K562 (cell line): ENCODE measurements around the gene IBA57. TPM values are rescaled to one million over a fixed set of nuclear protein-coding genes. Genes with fewer than 3 reads are reported as not detected.

Experiments used
- ATAC-seq: fragments of 200-7000 bp; cut with Tn5 transposase; 3 replicates; pipeline ENCODE4 v1.9.1; 2020; ENCODE audit warnings: moderate library complexity
- BruUV-seq: library from RNA; stranded (reverse); fragments of 400-500 nt; replicated peaks from 2 replicates; lab custom pipeline; 2021; lab: Mats Ljungman, UMichigan
- CTCF ChIA-PET: fragments of 300-600 bp; formaldehyde crosslinking; extraction: SDS; loops from one replicate; lab custom pipeline; 2021; ENCODE audit warnings: low intra/inter-chr PET ratio; lab: Yijun Ruan, JAX
- POLR2A ChIA-PET: fragments of 300-600, 350-650 bp; sonication (Branson Sonifier 250); formaldehyde crosslinking; extraction: SDS; loops from one replicate; lab custom pipeline; 2021; ENCODE audit warnings: antibody characterized with exemption, inconsistent platforms; lab: Yijun Ruan, JAX
- DNase-seq, 4 experiments: peaks; one replicate each; pipeline versions ENCODE4 v3.0.0 to v3.0.0-alpha.2; 2011 to 2018; ENCODE audit warnings: low spot score in 3 of 4, mixed read lengths in 3 of 4; ENCODE audit errors: extremely low read depth in 1 of 4
- FAIRE-seq: peaks from 2 replicates; lab custom pipeline; 2011; peaks lifted over from hg19 to GRCh38; lab: Jason Lieb, UNC
- H2AFZ ChIP-seq: 2 replicates; pipeline ENCODE4 v1.6.0; 2011; ENCODE audit warnings: low read depth, low read length, control low read depth, inconsistent platforms
- H3K27ac ChIP-seq: fragments of 200-600 bp; 3 replicates; pipeline ENCODE4 v1.8.0; 2011; ENCODE audit warnings: low read depth, mild to moderate bottlenecking, control low read depth, inconsistent platforms, low read length, moderate library complexity, mixed read lengths; ENCODE audit errors: extremely low read depth
- H3K27me3 ChIP-seq, 2 experiments: fragments of 300-600 bp in 1 of 2; 2 replicates in 1 of 2; 3 replicates in 1 of 2; pipeline versions ENCODE4 v1.6.0 to v1.8.0; 2011; ENCODE audit warnings: inconsistent platforms in 2 of 2, low read length in 2 of 2, mild to moderate bottlenecking in 1 of 2, mixed read lengths in 1 of 2, moderate library complexity in 1 of 2; ENCODE audit not compliant: control insufficient read depth in 2 of 2, insufficient read depth in 2 of 2
- H3K36me3 ChIP-seq: fragments of 300-600 bp; 3 replicates; pipeline ENCODE4 v1.8.0; 2011; ENCODE audit warnings: mild to moderate bottlenecking, low read length, inconsistent platforms; ENCODE audit not compliant: control insufficient read depth, insufficient read depth
- H3K4me1 ChIP-seq, 2 experiments: fragments of 200-600 bp in 1 of 2; replicated peaks in 1 of 2; 2 replicates in 1 of 2; 3 replicates in 1 of 2; pipeline versions ENCODE4 v1.5.1 to v1.8.0; 2011; ENCODE audit warnings: inconsistent platforms in 2 of 2, low read length in 2 of 2, mild to moderate bottlenecking in 1 of 2, mixed read lengths in 1 of 2, moderate library complexity in 1 of 2; ENCODE audit not compliant: control insufficient read depth in 2 of 2, insufficient read depth in 2 of 2
- H3K4me2 ChIP-seq: 2 replicates; pipeline ENCODE4 v1.6.1; 2011; ENCODE audit warnings: low read length, control low read depth, inconsistent platforms, mixed read lengths; ENCODE audit not compliant: insufficient read depth
- H3K4me3 ChIP-seq: fragments of 200-600 bp; sonication (generic), shearing (Covaris generic); 2 replicates; pipeline ENCODE4 v1.5.1; 2016; ENCODE audit warnings: control low read depth, inconsistent platforms
- H3K79me2 ChIP-seq: fragments of 200-600 bp; 3 replicates; pipeline ENCODE4 v1.8.0; 2011; ENCODE audit warnings: low read length, inconsistent platforms; ENCODE audit not compliant: control insufficient read depth, insufficient read depth
- H3K9ac ChIP-seq, 2 experiments: 2 replicates each; pipeline versions ENCODE4 v1.6.0 to v1.6.1; 2011; ENCODE audit warnings: low read depth in 2 of 2, low read length in 2 of 2, control low read depth in 1 of 2, inconsistent platforms in 1 of 2, mild to moderate bottlenecking in 1 of 2, mixed read lengths in 1 of 2; ENCODE audit not compliant: insufficient read depth in 1 of 2
- H3K9me1 ChIP-seq: one replicate; pipeline ENCODE4 v1.6.0; 2011; ENCODE audit warnings: inconsistent platforms, mild to moderate bottlenecking, low read length, moderate library complexity; ENCODE audit not compliant: control insufficient read depth, insufficient read depth
- H3K9me3 ChIP-seq: replicated peaks from 2 replicates; pipeline ENCODE4 v1.5.1; 2011; ENCODE audit warnings: low read depth, low read length, inconsistent platforms; ENCODE audit not compliant: control insufficient read depth, insufficient read depth
- H4K20me1 ChIP-seq: replicated peaks from 2 replicates; pipeline ENCODE4 v1.6.1; 2011; ENCODE audit warnings: low read length, inconsistent platforms, mixed read lengths; ENCODE audit not compliant: control insufficient read depth, insufficient read depth
- EGR1 ChIP-seq: fragments of 450-650 bp; conservative IDR thresholded peaks from 2 replicates; pipeline ENCODE4 v1.6.1; 2017; ENCODE audit warnings: mild to moderate bottlenecking
- HCFC1 ChIP-seq: IDR thresholded peaks from 2 replicates; pipeline ENCODE4 v1.6.1; 2012; ENCODE audit warnings: low read depth, low read length, improper control_type of control experiment
- MBD2 ChIP-seq: sonication (generic); IDR thresholded peaks from 2 replicates; pipeline ENCODE4 v1.6.1; 2016; ENCODE audit warnings: low read depth, borderline replicate concordance
- PCBP2 ChIP-seq: fragments of 200-400 bp; formaldehyde crosslinking; IDR thresholded peaks from 2 replicates; pipeline ENCODE4 v1.6.1; 2018; ENCODE audit warnings: low read length, low read depth, mild to moderate bottlenecking, moderate library complexity; ENCODE audit not compliant: poor library complexity, severe bottlenecking
- POLR2AphosphoS5 ChIP-seq: IDR thresholded peaks from 2 replicates; pipeline ENCODE4 v1.6.1; 2011; ENCODE audit warnings: mild to moderate bottlenecking, low read depth, low read length, moderate library complexity; ENCODE audit not compliant: control insufficient read depth, insufficient read depth
- RBM39 ChIP-seq: fragments of 200-400 bp; formaldehyde crosslinking; optimal IDR thresholded peaks from 2 replicates; pipeline ENCODE3; 2018; ENCODE audit warnings: low read depth, low read length
- RREB1 ChIP-seq: fragments of 250-450 bp; sonication (Bioruptor Pico); IDR thresholded peaks from 2 replicates; pipeline ENCODE4 v1.4.0; 2020
- ZNF133 ChIP-seq: fragments of 250-450 bp; sonication (Bioruptor Pico); IDR thresholded peaks from 2 replicates; pipeline ENCODE4 v1.4.0; 2020; ENCODE audit warnings: mild to moderate bottlenecking
- ZNF740 ChIP-seq, 3 experiments: fragments of 200-800 bp in 1 of 3; sonication (Bioruptor generic) in 1 of 3; sonication (generic) in 1 of 3; formaldehyde crosslinking in 1 of 3; IDR thresholded peaks; 2 replicates each; pipeline versions ENCODE4 v1.6.1 to v1.8.0; 2016 to 2022; ENCODE audit warnings: mild to moderate bottlenecking in 2 of 3, missing compliant biosample characterization in 2 of 3, missing genetic modification characterization in 2 of 3, missing genetic modification reagents in 1 of 3
- WGBS: fragments of 100-300 bp; shearing (Covaris generic); methylation state at CpG from one replicate; pipeline ENCODE4 v1.1.6; 2016; ENCODE audit warnings: low coverage, mixed read lengths; ENCODE audit not compliant: insufficient coverage; ENCODE audit errors: missing lambda C conversion rate; 5-methylcytosine and 5-hydroxymethylcytosine counted together
- in situ Hi-C: fragments of 300-500 bp; cut with MboI; formaldehyde crosslinking; loops from 4 replicates; pipeline ENCODE4 v1.15.0; 2018; ENCODE audit warnings: inconsistent platforms, mixed read lengths
- intact Hi-C: fragments of 100-400 bp; cut with micrococcal nuclease; formaldehyde crosslinking; loops from 2 replicates; pipeline ENCODE4 v1.14.2; 2022
- polyA plus RNA-seq, 8 experiments: library from polyadenylated mRNA; depleted of rRNA in 4 of 8; stranded (reverse) in 5 of 8; unstranded in 3 of 8; fragments of >200 nt; fragmentation: Nextera tagmentation in 2 of 8; fragmentation: Illumina TruSeq in 1 of 8; extraction: Ambion mirVana in 2 of 8; extraction: Trizol in 1 of 8; gene quantifications; 2 replicates each; pipeline versions ENCODE4 v1.2.1 to v1.2.3, GENCODE V29; 2011 to 2014; ENCODE audit warnings: inconsistent platforms in 1 of 8, missing spikeins in 1 of 8
- total RNA-seq, 7 experiments: library from RNA; depleted of rRNA in 6 of 7; stranded (reverse); fragments of >200 nt in 6 of 7; fragmentation: Illumina TruSeq in 2 of 7; extraction: Trizol in 2 of 7; gene quantifications; 2 replicates each; pipeline versions ENCODE4 v1.2.1 to v1.2.3, GENCODE V29; 2011 to 2021; ENCODE audit warnings: low replicate concordance in 1 of 7

IBA57 gene
- total and polyA plus RNA-seq, 9 of the 15 experiments (the other 6 are each of a cell fraction or from before 2014, with no cell fraction given): 0.77 to 15.5 (median 2.7) TPM

GRCh38 chr1:228205526-228206436 lies 40.2 kb downstream of the IBA57 start:
- DNase-seq: no peak
- WGBS: 4% methylated on average over 15 of the region's 15 CpGs
- no peaks in the 10 kb centered on the region; the same call in 1 of the 2 replicates for H4K20me1 ChIP-seq
- no peaks in the 10 kb centered on the region for H3K79me2 ChIP-seq
- intact Hi-C loops: no loop called here
- no peaks in the 10 kb centered on the region for H3K9me3 ChIP-seq
- H3K27ac ChIP-seq: no peak overlapping the region
- ChIA-PET POLR2A (interaction anchor here (0.6 to 1.1 kb wide), 3 partner anchors 65 to 252 kb away, joined by 3 to 4 read pairs (median 3); partner anchors contain the start of gene GUK1), CTCF (no interaction called here)
- no peak overlapping the region for H3K4me3 ChIP-seq
- H3K4me1 ChIP-seq: peaks cover 0 to 36% of the 10 kb centered on the region in 2 experiments; a peak in 2 of 5 replicates
- H3K9ac ChIP-seq: peak overlapping the region in 1 of 2 experiments; percentile 53; a peak in 1 of 4 replicates
- H3K4me2 ChIP-seq: no peak overlapping the region
- peaks cover 17 to 37% of the 10 kb centered on the region in 2 experiments; a peak in 4 of 5 replicates for H3K27me3 ChIP-seq
- FAIRE-seq: no peak
- no peak overlapping the region for H2AFZ ChIP-seq
- in situ Hi-C loops: no loop called here
- no peaks in the 10 kb centered on the region for H3K9me1 ChIP-seq
- TF ChIP-seq RREB1 (CRISPR knock-in tag) (0 out of 2 replicates have a peak, but pooled peaks have one; percentile 24), MBD2 (no peak), POLR2AphosphoS5 (no peak), RBM39 (no peak), HCFC1 (no peak), ZNF133 (CRISPR knock-in tag) (no peak), EGR1 (no peak), PCBP2 (no peak), ZNF740 (CRISPR knock-in tag; IDR thresholded peaks at IDR 0.05) (no peak), ZNF740 (tag; IDR thresholded peaks at IDR 0.05) (no peak)
- BruUV-seq: no TSS peak
- peak; percentile 17; the same call in 2 of the 3 replicates for ATAC-seq
- H3K36me3 ChIP-seq: no peaks in the 10 kb centered on the region
